ENCODE results near the gene HNRNPU.

HNRNPU gene

DNA sequence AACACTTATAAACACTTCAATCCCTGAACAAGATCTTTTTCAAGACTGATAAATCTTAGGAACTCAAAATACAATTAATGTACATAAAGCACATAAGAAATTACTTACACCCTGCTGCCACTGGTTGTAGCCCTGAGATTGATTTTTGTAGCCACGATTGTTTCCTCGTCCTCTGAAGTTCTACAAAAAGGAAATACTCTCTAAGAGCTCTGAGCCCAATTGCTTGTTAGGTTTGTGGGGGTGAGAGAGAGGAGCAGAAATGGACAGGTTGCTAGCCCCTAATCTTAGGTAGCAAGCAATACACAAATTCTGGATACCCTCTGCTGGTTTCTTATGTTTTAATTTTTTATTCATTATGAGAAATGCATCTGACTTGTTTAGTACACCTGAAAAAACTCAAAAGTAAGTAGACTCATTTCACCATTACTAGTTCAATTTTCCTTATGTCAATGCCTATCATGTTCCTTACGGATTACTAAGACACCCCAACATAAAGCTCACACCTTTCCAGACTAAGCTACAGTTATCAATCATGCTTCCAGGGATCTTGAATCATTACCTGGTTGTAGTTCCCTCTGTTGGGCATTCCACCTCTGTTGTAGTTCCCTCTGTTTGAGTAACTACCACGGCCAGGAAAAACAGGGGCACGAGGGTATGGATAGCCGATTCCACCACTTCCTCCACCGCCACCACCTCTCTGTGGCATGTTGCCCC lies 9.3 kb downstream of the HNRNPU start:
- Histone ChIP-seq H3K4me3 (replicated peaks; ENCODE audit: low read depth, low read length) (no peak overlapping the region), H3K36me3 (ENCODE audit: control insufficient read depth, insufficient read depth, low read length) (peaks cover 26% of the 10 kb centered on the region), H3K27me3 (replicated peaks; ENCODE audit: control insufficient read depth, insufficient read depth, low read length) (no peaks in the 10 kb centered on the region)
- TF ChIP-seq, protein P1, sequence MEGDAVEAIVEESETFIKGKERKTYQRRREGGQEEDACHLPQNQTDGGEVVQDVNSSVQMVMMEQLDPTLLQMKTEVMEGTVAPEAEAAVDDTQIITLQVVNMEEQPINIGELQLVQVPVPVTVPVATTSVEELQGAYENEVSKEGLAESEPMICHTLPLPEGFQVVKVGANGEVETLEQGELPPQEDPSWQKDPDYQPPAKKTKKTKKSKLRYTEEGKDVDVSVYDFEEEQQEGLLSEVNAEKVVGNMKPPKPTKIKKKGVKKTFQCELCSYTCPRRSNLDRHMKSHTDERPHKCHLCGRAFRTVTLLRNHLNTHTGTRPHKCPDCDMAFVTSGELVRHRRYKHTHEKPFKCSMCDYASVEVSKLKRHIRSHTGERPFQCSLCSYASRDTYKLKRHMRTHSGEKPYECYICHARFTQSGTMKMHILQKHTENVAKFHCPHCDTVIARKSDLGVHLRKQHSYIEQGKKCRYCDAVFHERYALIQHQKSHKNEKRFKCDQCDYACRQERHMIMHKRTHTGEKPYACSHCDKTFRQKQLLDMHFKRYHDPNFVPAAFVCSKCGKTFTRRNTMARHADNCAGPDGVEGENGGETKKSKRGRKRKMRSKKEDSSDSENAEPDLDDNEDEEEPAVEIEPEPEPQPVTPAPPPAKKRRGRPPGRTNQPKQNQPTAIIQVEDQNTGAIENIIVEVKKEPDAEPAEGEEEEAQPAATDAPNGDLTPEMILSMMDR (IDR thresholded peaks at IDR 0.05; ENCODE audit: insufficient read depth, low read length, poor library complexity, severe bottlenecking), result no peak
- no peak for DNase-seq (ENCODE audit: extremely low read depth, insufficient read length)

DNA sequence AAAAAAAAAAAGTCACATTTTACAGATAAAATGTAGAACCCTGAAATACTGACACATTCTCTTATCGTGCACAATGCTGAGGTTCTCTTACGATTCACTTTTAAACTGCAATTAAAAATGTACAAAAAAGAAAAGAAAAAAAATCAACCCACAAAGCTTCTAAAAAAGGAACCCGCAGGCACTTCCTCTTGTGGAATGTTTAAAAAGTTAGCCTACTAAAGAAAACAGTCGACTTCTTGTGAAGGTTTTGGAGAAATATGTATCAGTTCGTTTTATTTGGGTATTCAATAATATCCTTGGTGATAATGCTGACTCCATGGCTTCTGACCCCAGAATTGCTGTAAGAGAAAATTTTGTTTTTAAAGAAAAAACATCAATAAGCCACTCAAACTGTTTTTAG lies 10.2 kb downstream of the HNRNPU start:
- H3K36me3 ChIP-seq (ENCODE audit: control insufficient read depth, insufficient read depth, low read length), result peaks cover 24% of the 10 kb centered on the region
- no peak for DNase-seq (ENCODE audit: extremely low read depth, insufficient read length)
- no peak overlapping the region for H3K4me3 ChIP-seq (replicated peaks; ENCODE audit: low read depth, low read length)
- TF ChIP-seq, protein P1 (IDR thresholded peaks at IDR 0.05; ENCODE audit: insufficient read depth, low read length, poor library complexity, severe bottlenecking), result no peak
- H3K27me3 ChIP-seq (replicated peaks; ENCODE audit: control insufficient read depth, insufficient read depth, low read length), result no peaks in the 10 kb centered on the region

DNA sequence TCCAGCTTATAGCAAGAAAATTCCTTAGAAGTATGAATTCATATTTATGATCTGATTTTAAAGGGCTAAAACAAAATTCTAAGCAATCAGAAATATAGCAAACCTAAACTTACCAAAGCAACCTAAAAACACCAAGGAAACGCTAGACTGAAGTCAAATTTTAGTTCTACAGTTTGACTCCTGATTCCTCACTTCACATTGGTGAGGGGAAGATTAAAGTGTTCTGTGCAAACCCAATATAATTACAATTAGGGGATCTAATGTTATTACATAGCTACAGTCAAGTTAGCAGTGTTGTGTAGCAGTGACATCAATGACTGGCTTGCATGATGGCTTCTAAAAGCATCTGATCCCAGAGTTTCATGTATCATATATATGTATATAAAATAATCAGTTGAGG lies 11.6 kb downstream of the HNRNPU start:
- peaks cover 23% of the 10 kb centered on the region for H3K36me3 ChIP-seq (ENCODE audit: control insufficient read depth, insufficient read depth, low read length)
- DNase-seq (ENCODE audit: extremely low read depth, insufficient read length), result no peak
- TF ChIP-seq, protein P1 (IDR thresholded peaks at IDR 0.05; ENCODE audit: insufficient read depth, low read length, poor library complexity, severe bottlenecking), result no peak
- H3K27me3 ChIP-seq (replicated peaks; ENCODE audit: control insufficient read depth, insufficient read depth, low read length), result no peaks in the 10 kb centered on the region
- no peak overlapping the region for H3K4me3 ChIP-seq (replicated peaks; ENCODE audit: low read depth, low read length)

DNA sequence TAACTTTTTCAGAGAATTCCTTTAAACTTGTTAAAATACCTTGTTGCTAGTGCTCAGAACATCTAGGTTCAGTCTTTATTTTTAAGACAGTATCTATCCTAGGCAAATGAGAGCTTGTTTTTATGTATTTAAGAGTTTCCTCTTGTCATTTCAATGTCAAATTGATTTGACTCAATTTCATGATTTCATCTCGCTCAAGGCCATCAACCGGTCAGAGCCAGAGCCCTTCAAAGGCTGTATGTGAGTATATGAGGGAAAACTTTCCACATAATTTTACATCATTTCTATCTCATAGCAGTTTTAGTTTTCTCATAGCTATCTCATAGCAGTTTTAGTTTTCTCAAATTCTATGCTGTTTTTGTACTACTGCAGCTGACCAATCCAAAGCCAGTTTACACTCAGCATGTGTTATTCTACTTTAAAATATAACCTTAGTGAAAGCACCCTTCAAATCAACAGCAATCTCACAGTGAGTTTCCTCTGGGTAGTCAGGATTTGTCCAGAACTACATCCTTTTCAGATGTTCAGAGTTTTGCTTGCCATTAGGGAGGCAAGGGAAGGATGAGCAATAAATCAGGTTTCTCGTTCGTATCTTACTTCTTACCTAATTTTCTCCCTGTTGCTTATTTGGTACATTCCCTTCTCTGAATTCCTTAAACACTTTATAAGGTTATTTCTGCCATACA lies 12.7 kb downstream of the HNRNPU start:
- Histone ChIP-seq H3K4me3 (replicated peaks; ENCODE audit: low read depth, low read length) (no peak overlapping the region), H3K36me3 (ENCODE audit: control insufficient read depth, insufficient read depth, low read length) (peaks cover 15% of the 10 kb centered on the region), H3K27me3 (replicated peaks; ENCODE audit: control insufficient read depth, insufficient read depth, low read length) (no peaks in the 10 kb centered on the region)
- no peak for DNase-seq (ENCODE audit: extremely low read depth, insufficient read length)
- TF ChIP-seq, protein P1 (IDR thresholded peaks at IDR 0.05; ENCODE audit: insufficient read depth, low read length, poor library complexity, severe bottlenecking), result no peak

DNA sequence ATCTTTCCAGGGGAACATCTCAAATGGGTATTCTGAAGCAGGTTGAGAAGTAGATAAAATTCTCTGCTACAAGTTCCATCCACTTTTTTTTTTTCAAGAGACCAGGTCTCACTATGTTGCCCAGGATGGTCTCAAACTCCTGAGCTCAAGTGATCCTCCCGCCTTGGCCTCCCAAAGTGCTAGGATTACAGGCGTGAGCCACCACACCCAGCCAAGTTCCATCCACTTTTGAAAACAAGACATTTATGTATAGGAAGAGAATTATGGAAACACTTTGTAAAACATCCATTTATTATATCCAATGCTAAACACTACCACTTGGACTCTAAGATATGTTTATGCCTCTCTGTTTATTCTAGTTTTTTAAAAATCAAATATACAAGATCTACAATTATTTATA lies 13.4 kb downstream of the HNRNPU start:
- Histone ChIP-seq H3K27me3 (replicated peaks; ENCODE audit: control insufficient read depth, insufficient read depth, low read length) (no peaks in the 10 kb centered on the region), H3K36me3 (ENCODE audit: control insufficient read depth, insufficient read depth, low read length) (peaks cover 16% of the 10 kb centered on the region), H3K4me3 (replicated peaks; ENCODE audit: low read depth, low read length) (no peak overlapping the region)
- no peak for DNase-seq (ENCODE audit: extremely low read depth, insufficient read length)
- TF ChIP-seq, protein P1 (IDR thresholded peaks at IDR 0.05; ENCODE audit: insufficient read depth, low read length, poor library complexity, severe bottlenecking), result no peak

All from GM06990 (cell line).